Left renal cortex interstitium (tissue), 4 donors: ENCODE data around the gene ZBTB20. TPM values are rescaled to one million over a fixed set of nuclear protein-coding genes. Genes with fewer than 3 reads are reported as not detected.

Experiments
- DNase-seq, 4 donors: peaks; one replicate each; pipeline ENCODE4 v3.0.0-alpha.2; 2013; ENCODE audit warnings: low read depth in 4 of 4, low spot score in 2 of 4, missing footprints in 1 of 4
- polyA plus RNA-seq, 4 donors: library from polyadenylated mRNA; unstranded; fragments of 120-200 nt; gene quantifications; one replicate each; pipeline ENCODE4 v1.2.1, GENCODE V29; 2013; ENCODE audit not compliant: insufficient read length in 4 of 4

ZBTB20 gene
- polyA plus RNA-seq, 4 donors: 4.5 to 6.5 (median 5.8) TPM

GRCh38 chr3:114365909-114366308 lies 781.2 kb downstream of the ZBTB20 start:
- DNase-seq: no peak

- no peak for DNase-seq
These were observed 782.1 kb downstream of the ZBTB20 start for GRCh38 chr3:114364806-114365654.

DNA sequence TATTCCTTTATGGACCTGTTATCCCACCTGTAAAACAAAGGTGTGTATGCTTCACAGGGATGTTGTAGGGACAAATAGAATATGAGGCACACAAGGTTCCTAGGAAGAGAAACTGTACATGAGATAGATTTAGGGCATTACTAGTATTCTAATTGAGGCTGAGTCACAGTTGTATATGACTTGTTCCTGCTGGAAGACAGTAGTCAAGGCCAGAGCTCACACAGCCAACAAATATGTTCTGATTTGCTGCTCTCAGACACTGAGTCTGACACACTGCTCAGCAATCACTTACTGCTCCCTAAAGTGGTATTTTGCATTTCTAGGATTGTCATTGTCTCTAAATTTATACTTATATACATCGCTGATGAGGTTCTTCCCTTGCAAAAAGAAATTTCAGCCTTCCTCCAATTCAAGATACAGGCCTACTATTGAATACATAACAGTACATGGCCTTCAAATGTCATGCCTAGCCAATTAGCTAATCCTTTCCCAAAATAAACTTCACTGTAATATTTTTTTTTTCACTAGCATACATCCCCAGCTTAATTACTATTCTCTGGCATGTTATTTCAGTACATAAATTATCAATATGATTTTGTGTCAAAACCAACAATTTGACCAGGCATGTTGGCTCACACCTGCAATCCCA lies 783.4 kb downstream of the ZBTB20 start:
- no peak for DNase-seq

DNA sequence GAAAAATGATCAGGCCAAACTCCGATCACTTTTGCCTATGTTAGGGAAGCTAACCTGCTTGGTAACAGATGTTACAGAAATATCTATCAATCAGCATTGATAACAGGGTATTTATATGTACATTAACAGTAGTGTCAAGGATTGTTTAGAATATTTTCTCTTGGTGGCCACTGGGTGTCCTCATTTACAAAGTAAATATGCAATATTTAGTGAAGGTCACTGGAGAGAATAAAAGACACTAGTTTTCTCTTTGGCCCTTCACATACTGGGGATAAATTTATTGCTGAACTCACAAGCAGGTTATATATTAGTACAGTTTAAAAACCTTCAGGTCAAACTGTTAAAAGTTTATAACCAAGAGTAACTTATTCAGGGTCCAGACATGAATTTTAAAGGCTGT lies 784.3 kb downstream of the ZBTB20 start:
- DNase-seq: no peak

GRCh38 chr3:114361391-114361790 lies 785.7 kb downstream of the ZBTB20 start:
- DNase-seq: no peak

- no peak for DNase-seq
These were observed 790.6 kb downstream of the ZBTB20 start for GRCh38 chr3:114356525-114356924.

- no peak for DNase-seq
These were observed 791.0 kb downstream of the ZBTB20 start for GRCh38 chr3:114356066-114356465.

GRCh38 chr3:114355653-114356052 lies 791.4 kb downstream of the ZBTB20 start:
- no peak for DNase-seq

GRCh38 chr3:114351822-114352145 lies 795.3 kb downstream of the ZBTB20 start:
- DNase-seq: no peak

DNA sequence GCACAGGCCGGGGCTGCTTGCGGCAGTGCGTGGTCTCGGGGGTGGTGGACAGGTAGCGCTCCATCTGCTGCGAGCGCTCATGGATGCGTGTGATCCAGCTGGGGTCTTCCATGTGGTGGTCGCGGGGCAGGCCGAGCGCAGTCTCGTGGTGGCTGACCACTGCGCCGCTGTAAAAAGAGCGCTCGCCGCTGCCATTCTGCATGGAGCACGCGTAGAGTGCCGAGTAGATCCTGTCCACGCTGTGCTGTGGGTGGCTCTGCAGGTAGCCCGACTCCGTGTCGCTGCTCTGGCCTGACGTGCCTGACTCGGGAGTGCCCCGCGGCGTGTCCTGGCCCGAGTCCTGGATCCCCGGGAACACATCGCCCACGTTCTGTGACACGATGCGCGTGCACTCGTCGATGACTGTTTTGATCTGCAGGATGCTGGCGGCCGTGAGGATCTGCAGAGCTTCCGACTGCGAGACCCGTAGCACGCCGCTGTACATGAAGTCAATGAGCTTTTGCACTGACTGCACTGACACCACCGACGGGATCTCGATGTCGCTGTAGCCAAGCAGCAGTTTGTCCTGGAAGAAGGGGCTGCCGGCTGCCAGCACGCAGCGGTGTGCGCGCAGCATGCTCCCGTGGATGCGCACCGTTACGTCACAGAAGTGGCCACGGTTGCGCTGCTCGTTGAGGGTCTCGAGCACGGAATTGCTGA lies 795.8 kb downstream of the ZBTB20 start:
- no peak for DNase-seq

DNA sequence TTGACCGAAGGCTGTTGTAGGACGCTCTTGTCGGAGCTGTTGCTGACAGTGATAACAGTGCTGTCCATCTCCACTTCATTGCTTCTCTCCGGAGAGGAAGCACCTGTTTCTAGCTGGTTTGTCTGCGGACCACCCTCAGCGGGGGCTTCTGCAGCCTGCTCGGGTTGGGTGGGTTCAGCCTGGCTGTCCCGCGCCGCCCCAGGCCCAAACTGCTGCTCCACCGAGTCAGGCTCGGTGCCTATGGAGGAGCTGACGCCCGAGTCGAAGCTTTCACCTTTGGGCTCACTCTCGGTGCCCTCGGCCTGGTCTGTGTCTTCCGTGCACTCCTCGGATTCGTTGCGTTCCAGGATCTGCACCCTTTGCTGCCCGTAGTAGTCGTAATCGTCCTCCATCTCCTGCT lies 796.4 kb downstream of the ZBTB20 start:
- no peak for DNase-seq

DNA sequence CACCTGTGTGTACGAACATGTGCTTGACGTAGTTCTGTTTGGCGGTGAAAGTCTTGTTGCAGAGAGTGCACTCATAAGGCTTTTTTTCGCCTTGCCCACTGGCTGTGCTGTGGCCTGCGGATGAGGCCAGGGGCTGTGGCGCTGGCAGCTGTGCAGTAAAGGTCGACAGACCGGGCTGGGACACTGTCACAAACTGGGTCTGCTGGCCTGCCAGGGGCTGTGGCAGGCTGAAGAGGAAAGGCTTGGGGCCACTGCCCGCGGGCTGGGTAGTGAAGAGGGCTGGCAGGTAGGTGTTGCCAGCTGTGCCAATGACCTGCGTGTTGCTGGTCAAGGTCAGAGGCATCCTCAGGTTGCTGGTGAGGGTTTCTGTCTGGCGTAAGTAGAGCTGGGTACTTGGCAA lies 796.8 kb downstream of the ZBTB20 start:
- DNase-seq: no peak

DNA sequence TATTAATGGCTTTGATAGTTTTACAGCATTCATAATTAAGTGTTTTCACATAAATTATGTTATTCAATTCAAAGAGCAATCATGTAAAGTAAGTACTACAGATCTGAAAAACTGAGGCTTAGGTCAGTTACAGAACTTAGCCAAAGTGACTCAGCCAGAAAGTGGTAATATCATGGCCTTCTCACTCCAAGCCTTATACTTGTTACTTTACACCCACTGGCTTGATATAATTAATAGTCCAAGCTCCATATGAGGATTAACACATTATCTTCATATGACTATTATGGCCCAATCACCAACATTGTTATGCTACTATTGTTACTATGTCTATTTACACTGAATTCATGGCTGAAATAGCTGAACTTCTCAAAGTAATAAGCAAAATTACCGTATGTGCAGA lies 802.6 kb downstream of the ZBTB20 start:
- DNase-seq: no peak

- DNase-seq: no peak
These were observed 808.3 kb downstream of the ZBTB20 start for GRCh38 chr3:114338651-114339357.

DNA sequence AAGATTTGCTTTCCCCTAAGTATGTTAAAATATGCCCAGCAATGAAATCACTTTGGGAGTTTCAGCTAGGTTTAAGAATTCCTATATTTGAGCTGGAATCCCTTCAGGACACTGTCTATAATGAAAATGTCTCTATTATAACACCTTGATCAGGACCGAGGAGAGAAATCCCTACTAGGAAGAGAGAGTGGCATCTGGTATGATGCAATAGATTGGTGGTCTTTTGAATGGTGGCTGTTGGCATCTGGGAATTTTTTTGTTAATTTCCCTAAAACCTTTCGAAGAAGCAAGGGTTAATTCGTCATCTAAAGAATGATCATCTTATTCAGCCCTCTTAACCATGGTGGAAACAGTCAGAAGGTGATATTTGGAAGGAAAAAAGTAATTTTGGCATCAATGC lies 810.2 kb downstream of the ZBTB20 start:
- no peak for DNase-seq

DNA sequence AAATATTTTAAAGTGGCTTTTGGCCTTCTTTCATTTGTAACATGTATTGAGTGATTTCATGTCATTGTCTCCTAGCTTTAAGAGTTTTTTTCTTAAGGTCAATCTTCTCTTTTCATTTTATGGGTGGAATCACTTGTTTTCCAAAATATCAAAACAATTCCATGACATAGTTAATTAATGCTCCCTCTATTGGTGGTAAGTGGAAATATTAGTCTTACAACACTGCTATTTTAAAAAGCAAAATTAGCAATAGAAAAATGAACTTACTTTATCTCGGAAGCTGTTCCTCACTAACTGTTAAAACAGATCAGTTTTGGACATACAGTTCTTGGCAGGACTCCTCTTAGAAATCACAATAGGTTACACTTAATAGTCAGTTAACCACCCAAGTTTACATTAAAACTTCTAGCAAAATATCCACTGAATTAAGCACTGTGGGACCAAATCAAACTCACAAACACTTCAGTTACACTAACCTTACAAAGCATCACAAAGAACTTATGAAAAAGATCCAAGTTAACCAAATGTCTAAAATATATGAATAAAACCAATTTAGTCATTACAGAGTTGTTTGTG lies 810.9 kb downstream of the ZBTB20 start:
- DNase-seq: no peak

- DNase-seq: no peak
These were observed 813.2 kb downstream of the ZBTB20 start for GRCh38 chr3:114333923-114334240.

- no peak for DNase-seq
These were observed 813.7 kb downstream of the ZBTB20 start for GRCh38 chr3:114333180-114333922.

DNA sequence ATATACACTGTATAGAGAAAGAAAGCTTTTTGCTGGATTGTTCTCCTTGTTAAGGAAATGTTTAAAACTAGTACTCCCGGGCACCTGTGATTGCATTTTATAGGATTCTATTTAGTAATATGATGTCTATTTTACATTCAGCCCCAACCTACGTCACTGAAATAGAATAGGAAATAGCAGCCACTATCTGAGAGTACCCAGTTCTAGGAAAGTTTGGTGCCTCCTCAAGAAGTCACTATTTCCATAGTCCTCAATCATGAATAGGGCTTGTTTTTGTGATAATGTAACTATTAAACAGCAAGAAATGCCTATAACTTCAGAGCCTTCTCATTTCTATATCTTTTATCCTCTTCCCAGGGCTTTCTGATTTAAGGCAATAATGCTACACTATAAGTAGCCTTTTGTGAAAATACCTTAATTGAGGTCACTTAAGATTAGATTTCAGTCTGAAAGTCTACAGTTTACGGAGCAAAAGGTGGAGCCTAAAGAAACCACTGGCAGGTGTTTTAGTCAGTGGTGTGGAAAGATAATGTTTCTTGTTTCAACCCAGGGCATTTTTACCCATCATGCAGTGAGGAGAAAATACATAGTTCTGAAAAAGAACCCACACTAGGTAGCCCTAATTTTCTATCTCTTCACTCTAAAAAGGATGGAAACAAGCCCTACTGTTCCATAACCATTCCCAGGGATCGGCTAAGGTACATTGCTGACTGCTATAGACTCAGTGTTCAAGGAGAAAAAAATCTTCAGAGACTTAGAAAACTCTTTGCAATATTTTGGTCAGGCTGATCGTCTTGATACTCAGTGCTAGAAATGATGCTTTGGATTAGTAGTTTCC lies 814.5 kb downstream of the ZBTB20 start:
- DNase-seq: no peak
